H1 (cell line): ENCODE measurements around the gene ARNT2. TPM values are rescaled to one million over a fixed set of nuclear protein-coding genes. Genes with fewer than 3 reads are reported as not detected.

Experiments used
- CHD1 ChIP-seq: IDR thresholded peaks from 2 replicates; pipeline ENCODE4 v1.6.1; 2012; ENCODE audit warnings: low read depth, low read length, improper control_type of control experiment
- E2F6 ChIP-seq: IDR thresholded peaks from 2 replicates; pipeline ENCODE4 v1.6.1; 2012; ENCODE audit warnings: inconsistent platforms
- FOSL1 ChIP-seq: IDR thresholded peaks from 2 replicates; pipeline ENCODE4 v1.6.1; 2011; ENCODE audit warnings: mild to moderate bottlenecking, low read depth, low read length, moderate library complexity; ENCODE audit not compliant: insufficient read depth
- KDM1A ChIP-seq: fragments of 200-600, 300-600 bp; sonication (generic); IDR thresholded peaks from 2 replicates; pipeline ENCODE4 v1.7.1; 2016; ENCODE audit warnings: mild to moderate bottlenecking, low read length, borderline replicate concordance
- RNF2 ChIP-seq: fragments of 200-900, 300-1000 bp; sonication (generic); IDR thresholded peaks from 2 replicates; pipeline ENCODE4 v1.7.1; 2016; ENCODE audit warnings: borderline replicate concordance, low read depth, mild to moderate bottlenecking, antibody characterized with exemption, low read length; ENCODE audit not compliant: poor library complexity, severe bottlenecking; ENCODE audit errors: missing control alignments
- polyA plus RNA-seq, 7 experiments: library from polyadenylated mRNA; depleted of rRNA in 3 of 7; stranded (reverse) in 5 of 7; unstranded in 2 of 7; fragments of >200 nt in 5 of 7; fragments of 200-250 nt in 2 of 7; gene quantifications; 1 replicate in 5 of 7; 2 replicates in 1 of 7; 4 replicates in 1 of 7; pipeline versions ENCODE4 v1.2.1 to v1.2.3, GENCODE V29; 2011 to 2013; ENCODE audit warnings: missing spikeins in 2 of 7, mixed read lengths in 2 of 7
- total RNA-seq: library from RNA; stranded (reverse); fragmentation: NEBNext Ultra II Directional; extraction: Animal tissue kit (Norgen Biotek cat#: 25700); gene quantifications from 2 replicates; pipeline ENCODE4 v1.2.1, GENCODE V29; 2021

Gene ARNT2
- total and polyA plus RNA-seq, 2 of the 8 experiments (the other 6 are each of a cell fraction or from before 2014, with no cell fraction given): 9.5 to 14.6 TPM

- TF ChIP-seq E2F6 (no peak), FOSL1 (no peak), RNF2 (no peak), CHD1 (no peak), KDM1A (no peak)
Measured at GRCh38 chr15:80609091-80609490, 204.9 kb downstream of the ARNT2 start (continued).
